Activated T-cell treated with anti-CD3 and anti-CD28 coated beads for 48 hours (primary cell): Measurements from ENCODE around the gene IL1RAPL1.

Experiments
- DNase-seq: peaks from one replicate; pipeline ENCODE4 v3.0.0-alpha.2; 2020; ENCODE audit warnings: low read depth

IL1RAPL1 gene

GRCh38 chrX:29432534-29432933 lies 845.3 kb downstream of the IL1RAPL1 start:
- DNase-seq = no peak

- no peak for DNase-seq
Observed at GRCh38 chrX:29434939-29435338, 847.7 kb downstream of the IL1RAPL1 start.

- DNase-seq = no peak
Observed at GRCh38 chrX:29435396-29435795, 848.1 kb downstream of the IL1RAPL1 start.

GRCh38 chrX:29447867-29448266 lies 860.6 kb downstream of the IL1RAPL1 start:
- DNase-seq = no peak

- DNase-seq = no peak
Observed at GRCh38 chrX:29453333-29453732, 866.1 kb downstream of the IL1RAPL1 start.

GRCh38 chrX:29455702-29456101 lies 868.5 kb downstream of the IL1RAPL1 start:
- no peak for DNase-seq

- DNase-seq = no peak
Observed at GRCh38 chrX:29461039-29461438, 873.8 kb downstream of the IL1RAPL1 start.

- no peak for DNase-seq
Observed at GRCh38 chrX:29466456-29466855, 879.2 kb downstream of the IL1RAPL1 start.

GRCh38 chrX:29468911-29469494 lies 881.8 kb downstream of the IL1RAPL1 start:
- no peak for DNase-seq

GRCh38 chrX:29470030-29470429 lies 882.8 kb downstream of the IL1RAPL1 start:
- DNase-seq = no peak

GRCh38 chrX:29471829-29472228 lies 884.6 kb downstream of the IL1RAPL1 start:
- no peak for DNase-seq

GRCh38 chrX:29477878-29478277 lies 890.6 kb downstream of the IL1RAPL1 start:
- DNase-seq = no peak

GRCh38 chrX:29478336-29479069 lies 891.3 kb downstream of the IL1RAPL1 start:
- DNase-seq = no peak

GRCh38 chrX:29487214-29487613 lies 900.0 kb downstream of the IL1RAPL1 start:
- no peak for DNase-seq

GRCh38 chrX:29487714-29488113 lies 900.5 kb downstream of the IL1RAPL1 start:
- no peak for DNase-seq

GRCh38 chrX:29488919-29489318 lies 901.7 kb downstream of the IL1RAPL1 start:
- DNase-seq = no peak

- no peak for DNase-seq
Observed at GRCh38 chrX:29490606-29491005, 903.4 kb downstream of the IL1RAPL1 start.

- DNase-seq = no peak
Observed at GRCh38 chrX:29491659-29492058, 904.4 kb downstream of the IL1RAPL1 start.

GRCh38 chrX:29496636-29497180 lies 909.5 kb downstream of the IL1RAPL1 start:
- DNase-seq = no peak

- no peak for DNase-seq
Observed at GRCh38 chrX:29506729-29507128, 919.5 kb downstream of the IL1RAPL1 start.

GRCh38 chrX:29518100-29518499 lies 930.9 kb downstream of the IL1RAPL1 start:
- no peak for DNase-seq

GRCh38 chrX:29528281-29528680 lies 941.0 kb downstream of the IL1RAPL1 start:
- DNase-seq = no peak

GRCh38 chrX:29530501-29530900 lies 943.3 kb downstream of the IL1RAPL1 start:
- no peak for DNase-seq

- no peak for DNase-seq
Observed at GRCh38 chrX:29531336-29531735, 944.1 kb downstream of the IL1RAPL1 start.
